Measurements from ENCODE around the gene MINDY3. TPM values are rescaled to one million over a fixed set of nuclear protein-coding genes. Genes with fewer than 3 reads are reported as not detected.

The MINDY3 gene
- polyA plus RNA-seq, 1 donor from 2014 or later = 4.5 TPM

DNA sequence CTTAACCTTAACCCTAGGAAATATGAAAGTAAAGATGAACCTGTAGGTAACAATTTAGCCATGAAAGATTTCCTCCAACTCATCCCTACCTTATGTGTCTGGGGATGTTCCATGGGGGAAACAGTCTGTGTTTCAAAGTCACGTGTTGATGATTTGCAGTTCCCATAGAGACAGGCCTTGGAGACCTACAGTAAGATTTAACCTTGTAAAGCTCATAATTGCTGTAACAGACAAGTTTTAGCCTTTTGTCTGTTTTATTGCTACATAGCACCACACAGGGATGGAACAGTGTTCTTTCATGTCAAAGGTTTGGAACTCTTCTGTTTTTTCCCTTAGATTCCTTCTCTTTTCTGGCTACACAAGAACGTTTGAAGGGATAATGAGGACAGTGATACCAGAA, 105.4 kb downstream of the MINDY3 start:
- H3K27ac Mint-ChIP-seq = no peak overlapping the region
- no peaks in the 10 kb centered on the region for H3K9me3 Mint-ChIP-seq
- no peaks in the 10 kb centered on the region for H3K36me3 Mint-ChIP-seq
- no peaks in the 10 kb centered on the region for H3K4me1 Mint-ChIP-seq
- no peaks in the 10 kb centered on the region for H3K27me3 Mint-ChIP-seq
- H3K4me3 Mint-ChIP-seq = no peak overlapping the region

DNA sequence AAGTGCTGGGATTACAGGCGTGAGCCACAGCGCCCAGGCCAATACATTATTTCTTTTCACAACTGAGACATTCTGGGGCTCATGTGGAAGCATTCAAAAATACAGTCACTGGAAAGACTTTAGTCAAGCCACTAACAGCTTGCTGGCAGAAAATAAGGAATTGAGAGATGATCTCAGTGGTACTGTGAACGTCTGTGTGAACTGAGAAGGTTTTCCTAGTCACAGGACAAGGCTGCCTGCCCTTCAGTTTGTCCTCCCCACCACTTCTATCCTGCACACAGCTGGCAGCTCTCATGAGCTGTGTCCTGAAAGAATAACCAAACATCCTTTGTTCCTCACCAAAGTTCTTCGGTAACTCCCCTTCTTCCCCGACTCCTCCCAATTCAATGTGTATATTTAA, 109.3 kb downstream of the MINDY3 start:
- Mint-ChIP-seq H3K27me3 (peaks cover 3% of the 10 kb centered on the region), H3K36me3 (no peaks in the 10 kb centered on the region), H3K4me3 (no peak overlapping the region), H3K4me1 (no peaks in the 10 kb centered on the region), H3K9me3 (no peaks in the 10 kb centered on the region), H3K27ac (no peak overlapping the region)

DNA sequence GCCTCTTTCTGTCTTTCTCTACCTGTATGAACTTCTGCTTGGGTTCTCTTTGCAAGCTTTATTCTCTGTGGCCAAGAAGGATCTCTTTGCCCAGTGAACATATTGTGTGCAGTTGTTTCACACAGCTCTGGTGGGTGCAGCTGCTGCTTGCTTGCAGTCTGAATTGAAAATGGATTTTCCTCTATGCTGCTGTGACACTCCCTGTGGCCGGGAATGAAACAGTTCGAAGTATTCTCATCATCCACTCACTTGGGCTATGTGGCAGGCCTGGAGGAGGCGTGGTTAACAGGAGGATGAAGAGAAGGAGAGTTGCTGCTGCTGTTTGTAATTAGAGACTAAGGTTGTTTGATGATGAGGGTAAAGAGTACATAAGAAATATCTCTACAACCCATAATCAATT, 112.2 kb downstream of the MINDY3 start:
- Mint-ChIP-seq H3K9me3 (no peaks in the 10 kb centered on the region), H3K36me3 (no peaks in the 10 kb centered on the region), H3K4me3 (no peak overlapping the region), H3K27me3 (peaks cover 3% of the 10 kb centered on the region), H3K4me1 (no peaks in the 10 kb centered on the region), H3K27ac (no peak overlapping the region)

DNA sequence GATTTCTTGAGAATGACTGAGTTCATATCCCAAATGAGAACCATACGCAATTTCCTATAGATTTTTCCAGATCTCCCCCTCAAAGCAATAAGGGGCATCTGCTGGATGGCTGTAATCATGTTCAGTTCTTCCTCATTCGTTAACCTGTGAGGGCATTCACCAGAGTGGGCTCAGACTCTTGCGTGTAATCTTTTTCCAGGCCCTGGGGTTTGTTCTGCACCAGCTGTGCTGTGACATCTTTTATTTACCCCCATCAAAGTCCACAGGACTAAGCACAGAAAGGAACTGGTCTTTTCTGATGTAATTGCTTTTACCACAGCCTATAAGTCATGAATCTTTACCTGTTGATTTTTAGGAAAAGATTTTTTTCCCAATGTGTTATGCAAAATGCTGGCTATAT, 112.7 kb downstream of the MINDY3 start:
- H3K4me1 Mint-ChIP-seq = no peaks in the 10 kb centered on the region
- H3K27ac Mint-ChIP-seq = no peak overlapping the region
- H3K27me3 Mint-ChIP-seq = peaks cover 3% of the 10 kb centered on the region
- H3K36me3 Mint-ChIP-seq = no peaks in the 10 kb centered on the region
- H3K9me3 Mint-ChIP-seq = no peaks in the 10 kb centered on the region
- H3K4me3 Mint-ChIP-seq = no peak overlapping the region

DNA sequence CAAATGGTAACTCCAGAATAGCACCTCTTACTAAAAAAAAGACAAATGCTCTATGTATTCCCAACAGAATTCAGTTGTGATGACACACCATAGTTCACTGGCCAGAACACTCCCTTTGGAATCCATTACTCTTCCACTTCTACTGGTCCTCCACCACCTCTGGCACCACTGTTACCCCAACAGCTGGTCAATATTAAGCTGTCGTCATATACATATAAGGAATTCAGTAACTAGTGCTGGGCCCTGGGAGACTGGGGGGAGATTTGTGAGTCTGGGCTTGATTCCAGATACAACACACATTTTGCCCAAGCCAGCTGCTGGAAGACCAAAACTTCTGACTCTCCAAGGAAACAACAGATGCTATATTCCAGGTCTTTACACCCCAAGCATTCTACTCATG, 114.6 kb downstream of the MINDY3 start:
- H3K27me3 Mint-ChIP-seq = peaks cover 3% of the 10 kb centered on the region
- no peaks in the 10 kb centered on the region for H3K36me3 Mint-ChIP-seq
- H3K9me3 Mint-ChIP-seq = no peaks in the 10 kb centered on the region
- no peak overlapping the region for H3K27ac Mint-ChIP-seq
- H3K4me1 Mint-ChIP-seq = no peaks in the 10 kb centered on the region
- no peak overlapping the region for H3K4me3 Mint-ChIP-seq

DNA sequence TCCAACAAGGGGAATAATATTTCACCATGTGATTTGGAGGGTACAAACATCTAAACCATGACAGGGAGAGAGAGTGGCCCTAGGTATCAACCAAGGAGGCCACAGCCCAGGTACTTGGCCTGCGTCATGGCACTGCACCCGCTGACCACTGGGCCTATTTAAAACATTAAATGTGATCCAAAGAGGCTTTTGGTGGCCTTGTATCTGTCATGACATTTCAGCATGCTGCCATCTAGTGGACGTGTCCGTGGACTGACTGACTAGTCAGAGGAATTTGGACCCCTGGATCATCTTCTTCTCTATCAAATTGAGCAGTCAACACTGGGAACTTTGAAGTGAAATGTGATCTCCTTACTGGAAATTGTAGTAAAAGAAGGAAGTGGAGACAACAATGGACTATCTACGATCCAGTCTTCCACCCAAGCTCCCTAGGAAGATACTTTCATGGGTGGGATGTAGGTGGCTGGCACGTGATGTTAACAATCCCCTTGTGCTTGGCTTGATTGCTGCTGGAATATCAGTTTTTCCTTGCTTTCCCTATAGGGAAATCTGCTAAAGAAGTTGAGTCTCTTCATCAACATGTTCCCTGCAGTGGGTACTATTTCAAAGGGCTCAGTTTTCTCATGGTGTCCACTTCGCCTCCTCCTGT, 116.0 kb downstream of the MINDY3 start:
- Mint-ChIP-seq H3K9me3 (no peaks in the 10 kb centered on the region), H3K4me3 (no peak overlapping the region), H3K27ac (no peak overlapping the region), H3K36me3 (no peaks in the 10 kb centered on the region), H3K4me1 (no peaks in the 10 kb centered on the region), H3K27me3 (peaks cover 3% of the 10 kb centered on the region)

DNA sequence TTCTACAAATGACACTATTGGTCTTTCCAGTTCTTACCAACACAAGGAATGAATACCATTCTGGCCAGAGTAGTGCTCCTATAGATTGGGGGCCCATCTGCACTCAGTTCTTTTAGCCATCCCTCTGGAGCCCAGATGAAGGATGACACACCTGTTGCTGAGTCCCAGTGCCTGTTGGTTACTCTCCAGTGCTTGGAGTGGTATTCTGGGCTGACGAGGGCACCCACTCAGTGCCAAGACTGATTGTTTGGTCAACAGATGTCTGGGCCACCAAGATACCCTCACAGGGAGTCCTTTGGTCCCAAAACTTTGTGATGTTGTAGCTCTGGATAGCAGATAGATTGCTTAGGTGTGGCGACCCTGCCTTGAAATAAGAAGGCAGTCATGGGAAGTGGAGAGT, 116.9 kb downstream of the MINDY3 start:
- Mint-ChIP-seq H3K9me3 (peaks cover 0 to 2% (median 0%) of the 10 kb centered on the region in 3 donors), H3K27ac (no peak overlapping the region), H3K27me3 (peaks cover under 1% of the 10 kb centered on the region), H3K36me3 (no peaks in the 10 kb centered on the region), H3K4me3 (no peak overlapping the region), H3K4me1 (no peaks in the 10 kb centered on the region)

DNA sequence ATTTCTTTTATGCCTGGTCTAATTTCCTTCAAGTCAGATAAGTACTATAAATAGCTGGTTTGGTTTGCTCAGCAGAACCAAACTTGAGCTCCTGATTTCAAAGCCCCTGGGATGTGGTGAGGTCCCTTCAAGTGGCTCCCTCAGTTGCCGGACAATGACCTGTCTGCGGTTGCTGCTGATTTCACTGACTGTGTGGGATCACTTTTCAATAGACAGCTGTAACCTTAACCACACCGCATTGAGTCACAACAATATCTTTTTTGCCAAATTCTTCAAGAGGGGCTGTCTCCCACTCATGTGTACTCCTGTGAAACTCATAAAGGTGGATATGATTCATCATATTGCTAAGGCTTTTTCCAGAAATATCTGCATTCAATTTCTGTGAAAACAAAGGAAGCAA, 117.5 kb downstream of the MINDY3 start:
- Mint-ChIP-seq H3K27ac (no peak overlapping the region), H3K4me1 (no peaks in the 10 kb centered on the region), H3K4me3 (no peak overlapping the region), H3K27me3 (no peaks in the 10 kb centered on the region), H3K36me3 (no peaks in the 10 kb centered on the region), H3K9me3 (peaks cover 0 to 2% (median 0%) of the 10 kb centered on the region in 3 donors)

DNA sequence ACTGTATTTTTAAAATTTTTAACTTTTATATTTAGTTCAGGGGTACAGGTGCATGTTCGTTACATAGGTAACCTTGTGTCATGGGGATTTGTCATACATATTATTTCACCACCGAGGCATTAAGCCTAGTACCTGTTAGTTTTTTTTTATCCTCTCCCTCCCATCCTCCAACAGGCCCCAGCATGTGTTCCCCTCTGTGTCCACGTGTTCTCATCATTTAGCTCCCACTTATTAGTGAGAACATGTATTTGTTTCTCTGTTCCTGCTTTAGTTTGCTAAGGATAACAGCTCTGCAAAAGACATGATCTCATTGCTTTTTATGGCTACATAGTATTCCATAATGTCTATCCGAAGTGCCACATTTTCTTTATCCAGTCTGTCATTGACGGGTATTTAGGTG, 118.2 kb downstream of the MINDY3 start:
- no peaks in the 10 kb centered on the region for H3K4me1 Mint-ChIP-seq
- H3K36me3 Mint-ChIP-seq = no peaks in the 10 kb centered on the region
- H3K9me3 Mint-ChIP-seq = peaks cover 0 to 2% (median 0%) of the 10 kb centered on the region in 3 donors
- H3K27ac Mint-ChIP-seq = no peak overlapping the region
- no peak overlapping the region for H3K4me3 Mint-ChIP-seq
- no peaks in the 10 kb centered on the region for H3K27me3 Mint-ChIP-seq

DNA sequence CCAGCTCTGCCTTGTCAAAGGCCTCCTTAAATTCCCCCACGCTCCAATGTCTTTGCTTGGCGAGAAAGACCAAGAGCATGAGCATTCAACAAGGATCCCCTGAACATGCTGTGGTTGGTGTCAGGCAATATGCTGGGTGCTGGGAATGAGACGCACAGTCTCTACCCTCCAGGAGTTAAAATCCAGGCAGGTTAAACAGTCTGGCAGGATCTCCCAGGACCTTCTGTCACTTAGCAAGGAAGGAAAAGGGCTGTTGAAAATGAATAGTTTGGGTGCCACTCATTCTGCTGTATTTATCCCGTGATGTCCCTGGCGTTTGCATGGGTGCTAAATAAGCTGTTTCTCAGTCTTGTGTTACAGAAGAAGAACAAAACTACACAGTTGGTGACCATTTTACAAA, 118.7 kb downstream of the MINDY3 start:
- Mint-ChIP-seq H3K4me1 (no peaks in the 10 kb centered on the region), H3K36me3 (no peaks in the 10 kb centered on the region), H3K27ac (no peak overlapping the region), H3K27me3 (no peaks in the 10 kb centered on the region), H3K9me3 (peaks cover 0 to 2% (median 0%) of the 10 kb centered on the region in 3 donors), H3K4me3 (no peak overlapping the region)

DNA sequence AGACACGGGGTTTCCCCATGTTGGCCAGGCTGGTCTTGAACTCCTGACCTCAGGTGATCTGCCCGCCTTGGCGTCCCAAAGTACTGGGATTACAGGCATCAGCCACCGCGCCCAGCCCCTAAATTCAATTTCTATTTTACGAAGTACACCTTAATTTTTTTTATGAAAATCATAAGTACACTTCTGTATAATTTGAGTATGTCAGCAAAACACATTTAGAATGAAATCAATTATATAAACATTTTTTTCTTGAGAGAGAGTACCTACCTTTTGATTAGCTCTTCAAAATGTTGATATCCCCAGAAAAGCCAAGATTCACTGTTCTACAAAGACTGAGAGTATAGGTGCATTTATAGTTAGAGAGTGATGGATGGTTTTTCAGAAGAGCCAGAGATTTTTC, 120.0 kb downstream of the MINDY3 start:
- peaks cover 5% of the 10 kb centered on the region for H3K27me3 Mint-ChIP-seq
- H3K4me1 Mint-ChIP-seq = peaks cover 0 to 2% (median 0%) of the 10 kb centered on the region in 3 donors
- H3K9me3 Mint-ChIP-seq = peaks cover 0 to 4% (median 2%) of the 10 kb centered on the region in 3 donors

DNA sequence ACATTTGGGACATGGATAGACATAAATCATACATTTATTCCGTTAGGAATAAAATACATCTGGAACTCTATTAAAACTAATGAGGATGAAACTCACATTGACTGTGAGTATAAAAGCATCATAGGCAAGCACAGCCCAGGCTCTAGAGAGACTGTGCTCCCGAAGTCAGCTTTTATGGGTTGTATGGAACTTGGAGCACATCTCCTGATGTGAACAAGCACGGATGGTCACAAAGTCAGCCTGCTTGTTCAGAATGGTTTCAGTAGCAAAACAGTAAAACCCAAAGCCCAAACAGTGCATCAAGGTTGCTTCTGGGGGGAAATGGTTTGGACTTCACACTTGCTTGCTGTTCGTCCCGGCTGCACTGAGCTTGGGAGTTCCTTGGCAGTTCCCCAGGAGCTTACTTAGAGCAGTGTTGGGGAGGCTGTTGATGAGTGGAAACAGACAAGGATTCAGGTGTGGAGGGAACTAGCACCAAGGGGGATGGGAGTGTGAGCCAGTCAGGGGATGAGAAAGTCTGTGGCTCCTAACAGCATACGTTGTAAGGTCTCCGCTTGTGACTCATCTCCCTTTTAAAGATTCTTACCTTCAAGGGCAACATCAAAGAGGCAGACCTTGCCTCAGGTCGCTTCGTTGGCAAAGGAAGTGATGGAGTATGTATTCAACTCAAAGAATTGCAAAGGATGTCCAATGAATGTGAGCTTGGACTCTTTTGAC, 120.9 kb downstream of the MINDY3 start:
- H3K27ac Mint-ChIP-seq = no peak overlapping the region
- peaks cover 0 to 2% (median 0%) of the 10 kb centered on the region in 3 donors for H3K4me1 Mint-ChIP-seq
- H3K9me3 Mint-ChIP-seq = peaks cover 0 to 4% (median 2%) of the 10 kb centered on the region in 3 donors
- peaks cover 5% of the 10 kb centered on the region for H3K27me3 Mint-ChIP-seq
- H3K36me3 Mint-ChIP-seq = no peaks in the 10 kb centered on the region
- no peak overlapping the region for H3K4me3 Mint-ChIP-seq

More for the DNA sequence above, 120.0 kb downstream of the MINDY3 start:
- no peak overlapping the region for H3K27ac Mint-ChIP-seq
- H3K4me3 Mint-ChIP-seq = no peak overlapping the region
- no peaks in the 10 kb centered on the region for H3K36me3 Mint-ChIP-seq

DNA sequence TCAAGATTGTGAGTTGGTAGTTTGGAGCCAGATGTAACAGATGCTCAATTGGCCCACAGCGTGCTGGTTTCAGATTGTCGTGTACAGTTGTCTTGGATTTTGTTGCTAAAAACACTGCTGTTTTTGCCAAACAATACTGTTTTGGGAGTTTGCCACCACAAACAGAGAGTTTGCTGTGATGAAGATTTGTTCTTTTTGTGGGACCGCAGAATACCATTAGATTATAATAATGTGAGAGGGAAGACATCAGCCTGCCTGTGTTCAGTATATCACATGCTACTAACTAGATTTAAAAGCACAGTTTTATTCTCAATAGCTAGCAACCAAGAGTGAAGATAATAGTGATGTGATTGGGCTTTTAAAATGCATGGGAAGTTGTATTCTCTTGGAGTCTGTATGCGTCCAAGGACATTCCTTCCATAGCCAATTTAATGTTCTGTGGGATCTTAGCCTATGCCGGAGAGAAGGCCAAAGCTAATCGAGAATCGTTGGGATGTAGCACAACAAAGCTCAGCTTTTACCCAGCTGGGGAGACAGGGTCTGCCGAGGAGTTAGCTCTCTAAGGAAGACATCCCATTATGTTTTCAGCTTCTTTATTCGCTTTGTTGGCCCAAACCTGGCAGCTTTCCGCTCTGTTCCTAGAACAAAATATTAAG, 121.9 kb downstream of the MINDY3 start:
- H3K36me3 Mint-ChIP-seq = no peaks in the 10 kb centered on the region
- H3K27ac Mint-ChIP-seq = no peak overlapping the region
- peaks cover 0 to 2% (median 0%) of the 10 kb centered on the region in 3 donors for H3K4me1 Mint-ChIP-seq
- peaks cover 0 to 4% (median 2%) of the 10 kb centered on the region in 3 donors for H3K9me3 Mint-ChIP-seq
- H3K27me3 Mint-ChIP-seq = peaks cover 5% of the 10 kb centered on the region
- no peak overlapping the region for H3K4me3 Mint-ChIP-seq

DNA sequence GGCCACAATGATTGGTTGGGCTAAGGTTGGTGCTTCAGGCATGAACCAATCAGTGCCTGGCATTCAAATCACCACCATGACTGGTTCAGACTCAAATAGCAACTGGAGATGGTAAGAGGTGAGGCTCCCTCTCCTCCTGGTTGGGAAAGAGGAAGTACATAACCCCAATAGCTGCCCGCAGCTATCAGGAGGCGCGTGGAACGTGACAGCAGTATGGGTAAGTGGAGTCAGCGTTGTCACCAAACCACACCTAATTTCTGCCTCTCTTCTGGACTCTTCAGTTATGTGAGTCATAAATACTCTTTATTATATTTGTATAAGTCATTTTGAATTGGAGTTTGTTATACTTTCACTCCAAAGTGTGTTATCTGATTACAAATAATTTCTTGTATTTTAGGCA, 122.7 kb downstream of the MINDY3 start:
- Mint-ChIP-seq H3K36me3 (no peaks in the 10 kb centered on the region), H3K9me3 (peaks cover 0 to 4% (median 2%) of the 10 kb centered on the region in 3 donors), H3K27me3 (peaks cover 5% of the 10 kb centered on the region), H3K27ac (no peak overlapping the region), H3K4me3 (no peak overlapping the region), H3K4me1 (peaks cover 0 to 2% (median 0%) of the 10 kb centered on the region in 3 donors)

DNA sequence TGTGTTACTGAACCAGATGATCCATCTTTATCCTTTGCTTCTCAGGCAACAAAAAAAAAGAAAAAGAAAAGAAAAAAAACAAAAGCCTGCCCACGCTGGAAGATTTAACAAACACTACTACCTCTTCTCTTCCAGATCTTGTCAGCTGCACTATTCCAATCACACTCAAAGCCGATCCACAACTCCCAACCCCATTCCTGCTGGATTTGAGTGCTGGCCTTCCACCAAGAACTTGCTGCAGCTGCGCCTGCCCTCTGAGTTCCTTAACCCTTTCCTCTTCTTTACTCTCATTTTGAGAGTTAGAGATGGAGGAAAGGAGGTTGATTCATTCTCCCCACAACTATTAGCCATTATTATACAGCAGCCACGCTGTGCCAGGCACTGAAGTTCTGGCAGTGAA, 124.5 kb downstream of the MINDY3 start:
- Mint-ChIP-seq H3K36me3 (no peaks in the 10 kb centered on the region), H3K27ac (no peak overlapping the region), H3K4me3 (no peak overlapping the region), H3K27me3 (peaks cover 5% of the 10 kb centered on the region), H3K9me3 (peaks cover 2 to 6% (median 4%) of the 10 kb centered on the region in 3 donors), H3K4me1 (peaks cover 0 to 2% (median 0%) of the 10 kb centered on the region in 3 donors)
